ENCODE data around the gene RRP1B.
"Not testable (repeated sequence)": the region's sequence is repeated elsewhere in the genome, so short reads cannot be mapped to it uniquely, and the experiment has no call there.

Gene RRP1B

GRCh38 chr21:43659136-43660000, at the start of gene RRP1B, which contains the start of gene HSF2BP:
TSS of gene RRP1B (plus strand) at chr21:43659560. CDS start at chr21:43659665, 105 bp downstream.
TSS of gene HSF2BP (minus strand) at chr21:43659488. CDS start at chr21:43658096, 1,392 bp downstream.
- DNase-seq (ENCODE audit: low read depth in 2 of 2), result peak; percentile 63 to 77

GRCh38 chr21:43611598-43612369, 47.6 kb upstream of the RRP1B start:
- DNase-seq (ENCODE audit: low read depth in 2 of 2), result no peak

- DNase-seq (ENCODE audit: low read depth in 2 of 2), result no peak
Measured at GRCh38 chr21:43613755-43614638, 45.4 kb upstream of the RRP1B start.

- DNase-seq (ENCODE audit: low read depth in 2 of 2), result no peak
Measured at GRCh38 chr21:43614839-43615238, 44.5 kb upstream of the RRP1B start.

- DNase-seq (ENCODE audit: low read depth in 2 of 2), result not testable (repeated sequence)
Measured at GRCh38 chr21:43616861-43617260, 42.5 kb upstream of the RRP1B start.

- no peak for DNase-seq (ENCODE audit: low read depth in 2 of 2)
Measured at GRCh38 chr21:43618940-43619339, 40.4 kb upstream of the RRP1B start.

GRCh38 chr21:43619344-43619743, 40.0 kb upstream of the RRP1B start:
- DNase-seq (ENCODE audit: low read depth in 2 of 2), result no peak

- no peak for DNase-seq (ENCODE audit: low read depth in 2 of 2)
Measured at GRCh38 chr21:43619856-43620255, 39.5 kb upstream of the RRP1B start.

- no peak for DNase-seq (ENCODE audit: low read depth in 2 of 2)
Measured at GRCh38 chr21:43622796-43623195, 36.6 kb upstream of the RRP1B start.

GRCh38 chr21:43623588-43623987, 35.8 kb upstream of the RRP1B start:
- DNase-seq (ENCODE audit: low read depth in 2 of 2), result no peak

- DNase-seq (ENCODE audit: low read depth in 2 of 2), result no peak
Measured at GRCh38 chr21:43624339-43624738, 35.0 kb upstream of the RRP1B start.

GRCh38 chr21:43626390-43626789, 33.0 kb upstream of the RRP1B start:
- DNase-seq (ENCODE audit: low read depth in 2 of 2), result no peak

GRCh38 chr21:43627527-43627926, 31.8 kb upstream of the RRP1B start:
- DNase-seq (ENCODE audit: low read depth in 2 of 2), result no peak

GRCh38 chr21:43631411-43632107, 27.8 kb upstream of the RRP1B start:
- no peak for DNase-seq (ENCODE audit: low read depth in 2 of 2)

GRCh38 chr21:43632373-43632905, 26.9 kb upstream of the RRP1B start:
- no peak for DNase-seq (ENCODE audit: low read depth in 2 of 2)

- no peak for DNase-seq (ENCODE audit: low read depth in 2 of 2)
Measured at GRCh38 chr21:43634618-43635017, 24.7 kb upstream of the RRP1B start.

- no peak for DNase-seq (ENCODE audit: low read depth in 2 of 2)
Measured at GRCh38 chr21:43635436-43635835, 23.9 kb upstream of the RRP1B start.

- no peak for DNase-seq (ENCODE audit: low read depth in 2 of 2)
Measured at GRCh38 chr21:43637530-43638158, 21.7 kb upstream of the RRP1B start.

GRCh38 chr21:43639470-43640353, 19.6 kb upstream of the RRP1B start:
- no peak for DNase-seq (ENCODE audit: low read depth in 2 of 2)
